DMS114 treated with DMSO at 0.1 percent for 48 hours (cell line): Measurements from ENCODE around the gene KRT34.
"Not testable (repeated sequence)": the region's sequence is repeated elsewhere in the genome, so short reads cannot be mapped to it uniquely, and the experiment has no call there.

Experiments used
- DNase-seq: peaks from one replicate; lab custom pipeline; 2025; ENCODE audit not compliant: unreplicated experiment; lab: John Stamatoyannopoulos, UW

Gene KRT34

DNA sequence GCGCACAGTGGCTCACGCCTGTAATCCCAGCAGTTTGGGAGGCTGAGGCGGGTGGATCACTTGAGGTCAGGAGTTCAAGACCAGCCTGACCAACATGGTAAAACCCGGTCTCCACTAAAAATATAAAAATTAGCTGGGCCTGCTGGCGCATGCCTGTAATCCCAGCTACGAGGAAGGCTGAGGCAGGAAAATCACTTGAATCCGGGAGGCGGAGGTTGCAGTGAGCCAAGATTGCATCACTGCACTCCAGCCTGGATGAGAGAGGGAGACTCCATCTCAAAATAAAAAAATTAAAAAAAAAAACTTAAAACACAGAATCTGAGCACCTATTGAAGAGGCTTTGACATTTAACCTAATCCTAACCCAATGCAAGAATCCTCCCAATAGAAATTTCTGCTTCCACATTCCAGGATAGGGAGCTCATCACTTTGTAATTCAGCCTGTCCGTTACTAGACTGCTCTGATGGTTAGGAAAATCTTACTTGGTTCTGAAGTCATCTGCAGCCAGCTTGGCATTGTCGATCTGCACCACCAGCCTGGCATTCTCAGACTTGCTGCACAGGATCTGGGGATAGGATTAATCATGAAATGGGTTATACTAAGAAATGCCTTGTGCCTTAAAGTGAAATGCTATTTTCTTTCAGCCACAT is 14.6 kb downstream of the KRT34 start:
- no peak for DNase-seq

DNA sequence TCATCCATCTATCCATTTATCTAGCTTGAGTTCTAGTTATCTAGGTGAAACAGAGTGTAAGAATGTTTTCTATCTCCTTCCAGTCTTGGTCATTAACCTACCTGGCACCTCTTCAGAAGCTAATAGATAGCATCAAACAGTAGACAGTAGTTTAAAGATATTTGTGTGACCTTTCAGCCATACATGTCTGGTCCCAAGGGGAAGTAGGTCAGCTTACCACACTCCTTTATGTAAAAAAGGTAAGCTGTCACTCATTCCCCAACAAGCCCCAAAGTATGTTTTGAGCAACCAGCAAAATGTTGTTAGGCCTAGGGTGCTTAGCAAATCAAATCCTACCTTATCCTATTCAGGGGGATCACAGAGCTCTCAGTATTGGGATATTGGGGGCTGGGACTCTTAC is 16.0 kb downstream of the KRT34 start:
- DNase-seq = no peak

DNA sequence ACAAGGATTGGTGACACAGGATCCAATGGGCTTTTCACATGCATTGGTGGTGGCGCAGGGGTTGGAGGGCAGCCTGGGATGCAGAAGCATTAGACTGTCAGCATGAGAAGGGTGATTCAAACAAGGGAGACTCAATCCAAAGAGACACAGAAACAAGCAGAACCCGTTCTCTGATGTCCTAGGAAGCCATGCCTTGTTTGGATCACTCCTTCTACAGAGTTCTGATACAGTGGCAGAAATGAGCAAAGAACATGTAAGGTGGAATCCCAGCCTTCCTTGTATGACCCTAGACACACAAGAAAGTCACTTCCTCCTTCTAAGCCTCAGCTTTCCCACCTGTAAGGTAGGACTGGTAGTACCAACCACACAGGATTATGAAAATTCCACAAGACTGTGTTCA is 18.2 kb downstream of the KRT34 start:
- no peak for DNase-seq

DNA sequence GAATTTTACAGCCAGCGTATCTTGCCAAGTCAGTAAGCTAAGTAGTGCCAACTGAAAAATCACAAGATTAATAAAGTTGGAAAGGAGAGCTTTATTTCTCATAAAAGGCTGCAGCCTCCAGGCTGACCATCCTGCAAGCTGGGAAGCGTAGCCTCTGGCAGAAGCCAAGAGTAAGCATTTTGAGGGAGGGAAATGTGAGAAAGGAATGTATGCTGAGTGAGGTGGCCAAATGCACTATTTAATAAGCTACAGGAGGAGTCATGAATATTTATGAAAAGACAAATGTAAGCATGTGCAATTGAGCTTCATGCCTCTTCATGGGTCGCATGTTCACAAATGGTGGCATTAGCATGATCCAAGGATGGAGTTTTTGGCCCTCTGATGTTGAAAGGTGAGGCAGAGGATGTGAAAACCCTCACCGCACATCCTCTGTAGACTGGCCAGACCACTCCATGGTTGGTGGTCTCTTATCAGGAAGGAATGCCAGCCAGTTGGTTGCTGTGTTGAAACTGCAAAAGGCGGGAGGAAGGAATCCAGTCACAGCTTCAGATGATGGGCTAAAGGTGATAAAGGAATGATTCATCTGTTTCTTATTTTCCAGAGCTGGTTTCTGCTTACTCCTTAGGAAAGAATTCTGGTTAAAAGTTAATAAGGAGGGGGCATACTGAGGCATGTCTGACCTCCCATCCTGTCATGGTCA is 21.7 kb downstream of the KRT34 start:
- DNase-seq = no peak

DNA sequence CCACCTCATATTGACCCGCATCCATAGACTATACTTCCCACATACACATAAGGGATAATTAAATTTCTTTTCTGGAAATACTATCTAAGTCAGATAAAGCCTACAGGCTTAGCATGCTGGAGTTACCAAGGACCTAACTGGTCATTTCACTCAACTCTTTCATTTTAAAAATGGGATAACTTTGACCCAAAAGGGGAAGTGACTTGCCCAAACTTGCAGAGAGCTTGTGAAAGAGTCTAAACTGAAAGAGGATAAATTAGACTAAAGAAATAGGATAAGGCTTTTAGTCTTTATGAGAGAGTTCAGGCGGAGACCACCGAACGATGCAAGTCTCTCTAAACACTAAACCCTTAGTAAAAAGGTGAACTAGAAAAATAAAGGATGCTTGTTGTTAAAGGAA is 27.6 kb downstream of the KRT34 start:
- DNase-seq = no peak

DNA sequence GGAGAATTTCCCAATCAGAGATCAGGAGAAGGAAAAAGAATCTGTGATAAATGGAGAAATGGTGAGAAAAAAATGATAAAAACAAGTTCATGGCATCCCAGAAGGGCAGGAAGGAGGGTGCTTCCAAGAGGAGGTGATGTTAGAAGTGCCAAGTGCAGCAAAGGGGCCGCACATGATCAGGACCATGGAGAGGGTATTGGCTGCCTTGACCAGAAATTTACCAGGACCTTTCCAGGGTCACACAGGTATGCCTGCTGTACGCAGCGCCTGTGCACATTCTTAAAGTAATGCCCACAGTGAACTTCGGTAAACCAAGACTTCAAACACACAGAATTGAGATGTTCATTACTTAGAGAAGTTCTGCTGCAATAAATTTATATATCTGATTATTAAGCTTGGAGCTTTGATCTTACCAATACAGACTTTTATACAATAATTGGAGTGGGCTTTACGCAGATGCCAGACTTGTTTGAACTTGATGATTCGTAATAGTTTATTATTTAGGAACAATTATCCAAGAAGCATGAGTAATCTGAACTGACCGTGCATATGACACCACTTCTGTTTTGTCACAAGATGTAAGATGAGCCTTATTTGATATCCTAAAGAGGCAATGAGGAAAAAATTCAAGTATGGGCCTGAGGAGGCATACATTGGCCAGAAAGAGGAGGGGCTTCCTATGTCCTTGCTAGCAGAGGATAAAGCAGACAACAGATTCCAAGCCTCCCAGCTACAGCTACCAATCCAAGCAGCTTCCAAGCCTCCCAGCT is 29.3 kb downstream of the KRT34 start:
- no peak for DNase-seq

DNA sequence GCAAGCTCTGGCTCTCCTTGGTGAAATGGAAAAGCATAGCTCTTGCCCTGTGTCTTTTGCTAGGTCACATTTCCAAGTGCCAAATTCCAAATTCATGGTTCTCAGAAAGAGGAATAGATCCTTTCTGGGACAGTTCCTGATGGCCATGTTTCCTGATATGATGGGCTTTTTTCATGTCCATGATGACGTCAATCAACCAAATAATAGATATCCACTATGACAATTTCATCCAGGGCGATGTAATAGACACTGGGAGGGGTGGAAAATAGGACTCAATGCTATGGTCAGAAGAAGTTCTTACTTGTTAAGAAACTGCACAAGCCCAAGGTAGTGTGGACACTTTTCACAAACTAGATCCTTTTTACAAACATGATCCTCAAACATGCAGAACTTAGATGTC is 30.9 kb downstream of the KRT34 start:
- DNase-seq = no peak

DNA sequence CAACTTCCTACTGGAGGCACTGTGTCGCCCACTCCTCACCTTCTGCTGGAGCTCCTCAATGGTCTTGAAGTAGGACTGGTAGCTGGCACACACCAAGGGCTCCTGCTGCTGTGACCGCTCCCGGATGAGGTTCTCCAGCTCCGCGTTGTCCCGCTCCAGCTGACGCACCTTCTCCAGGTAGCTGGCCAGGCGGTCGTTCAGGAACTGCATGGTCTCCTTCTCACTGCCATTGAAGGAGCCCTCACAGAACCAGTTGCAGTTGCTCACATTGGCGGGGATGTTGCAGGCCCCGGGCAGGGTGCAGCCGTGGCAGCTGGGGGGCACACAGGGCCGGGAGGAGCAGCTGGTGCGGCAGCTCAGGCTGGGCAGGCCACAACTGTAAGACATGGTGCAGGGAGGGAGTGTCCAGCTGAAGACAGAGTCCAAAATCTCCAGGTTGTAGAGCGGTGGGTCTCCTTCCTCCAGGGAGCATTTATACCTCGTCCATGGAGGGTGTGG is 31.7 kb downstream of the KRT34 start, which contains the start of gene KRT33A:
Gene KRT33A, minus strand, starts transcription at position 448 of the 498 bp plus-strand sequence. Its CDS starts 61 bp downstream, at position 387.
- not testable (repeated sequence) for DNase-seq

DNA sequence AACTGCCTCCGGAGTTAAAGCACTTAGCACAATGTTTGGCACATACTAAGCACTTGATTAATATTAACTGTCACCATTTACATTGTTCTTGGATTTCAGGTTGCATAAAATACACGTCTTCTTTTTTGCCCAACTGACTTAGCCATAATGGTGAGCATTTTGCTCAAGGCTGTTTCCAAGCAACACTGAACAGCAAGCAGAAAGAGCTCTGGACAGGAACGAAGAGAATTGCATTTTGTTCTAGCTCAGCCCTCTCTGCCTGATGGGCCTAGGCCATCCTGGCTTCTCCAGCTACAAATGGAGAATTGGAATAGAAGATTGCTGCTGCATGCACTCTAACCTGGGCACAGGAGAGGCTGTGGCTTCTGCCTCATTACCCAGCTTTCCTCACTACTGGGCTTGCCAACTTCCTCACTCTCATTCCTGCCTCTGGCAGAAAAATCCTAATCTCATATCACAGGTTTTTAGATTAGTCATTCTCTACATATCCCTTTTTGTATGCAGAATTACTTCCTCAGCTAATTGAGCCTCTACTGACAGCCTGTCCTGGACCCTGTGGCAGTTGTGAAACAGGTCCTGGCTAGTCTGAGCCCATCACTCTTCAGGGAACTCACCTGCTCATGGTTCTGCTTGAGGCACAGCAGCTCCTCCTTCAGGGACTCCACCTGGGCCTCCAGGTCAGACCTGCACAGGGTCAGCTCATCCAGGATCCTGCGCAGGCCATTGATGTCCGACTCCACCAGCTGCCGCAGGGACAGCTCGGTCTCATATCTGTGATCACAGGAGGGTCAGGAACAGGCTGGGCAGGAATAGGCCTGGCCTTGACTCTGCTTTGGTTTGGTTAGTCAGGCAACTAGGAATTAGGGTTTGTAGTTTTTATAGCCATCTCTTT is 34.0 kb downstream of the KRT34 start:
- no peak for DNase-seq

DNA sequence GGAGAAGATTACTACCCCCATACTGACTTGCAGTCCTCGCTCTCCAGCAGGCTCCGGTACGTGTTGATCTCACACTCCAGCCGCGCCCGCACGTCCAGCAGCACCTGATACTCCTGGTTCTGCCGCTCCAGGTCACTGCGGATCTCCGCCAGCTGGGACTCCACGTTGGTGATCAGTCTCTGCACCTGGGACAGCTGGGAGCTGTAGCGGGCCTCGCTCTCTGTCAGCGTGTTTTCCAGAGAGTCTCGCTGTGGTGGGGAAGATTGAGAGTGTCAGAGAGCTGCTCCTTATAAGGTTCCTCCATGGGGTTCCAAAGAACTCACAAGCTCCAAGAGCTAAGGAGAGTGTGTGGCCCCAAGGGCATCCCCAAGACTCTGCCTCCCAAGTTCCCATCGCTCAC is 35.7 kb downstream of the KRT34 start:
- DNase-seq = not testable (repeated sequence)

DNA sequence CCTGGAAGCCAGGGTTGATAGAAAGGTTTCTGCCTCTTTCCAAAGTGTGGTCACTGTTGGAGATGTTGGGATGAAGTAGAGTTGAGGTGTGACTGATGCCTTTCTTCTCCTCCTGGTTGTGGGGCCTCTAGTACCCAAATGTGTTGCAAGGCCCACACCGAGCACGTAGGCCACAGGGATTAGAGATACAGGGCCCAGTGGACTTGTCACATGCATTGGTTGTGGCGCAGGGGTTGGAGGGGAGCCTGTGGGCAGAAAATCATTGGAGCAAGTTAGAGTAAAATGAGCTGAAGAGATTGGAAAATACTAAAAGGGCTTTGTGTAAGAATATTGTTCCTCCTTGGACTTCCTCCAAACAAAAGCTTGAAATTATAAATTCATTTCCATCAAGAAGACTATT is 36.1 kb downstream of the KRT34 start:
- no peak for DNase-seq

DNA sequence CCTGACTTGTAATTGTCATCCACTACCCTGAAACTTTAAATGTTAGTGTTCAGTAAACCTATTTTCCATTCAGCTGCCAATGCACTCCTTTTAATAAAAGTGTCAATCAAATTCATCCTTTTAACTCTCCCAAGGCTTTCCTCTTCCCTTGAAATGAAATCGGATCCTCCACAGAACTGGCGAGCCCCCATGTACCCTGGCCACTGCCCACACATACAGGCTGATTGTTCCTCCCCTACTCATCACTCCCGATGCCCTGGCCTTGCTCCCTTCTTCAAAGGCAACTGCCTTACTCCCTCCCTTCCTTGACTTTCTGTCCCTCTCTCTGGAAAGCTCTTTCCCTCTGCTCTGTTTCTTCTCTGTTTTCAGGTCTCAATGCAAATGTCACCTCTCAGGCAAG is 39.1 kb downstream of the KRT34 start:
- no peak for DNase-seq

DNA sequence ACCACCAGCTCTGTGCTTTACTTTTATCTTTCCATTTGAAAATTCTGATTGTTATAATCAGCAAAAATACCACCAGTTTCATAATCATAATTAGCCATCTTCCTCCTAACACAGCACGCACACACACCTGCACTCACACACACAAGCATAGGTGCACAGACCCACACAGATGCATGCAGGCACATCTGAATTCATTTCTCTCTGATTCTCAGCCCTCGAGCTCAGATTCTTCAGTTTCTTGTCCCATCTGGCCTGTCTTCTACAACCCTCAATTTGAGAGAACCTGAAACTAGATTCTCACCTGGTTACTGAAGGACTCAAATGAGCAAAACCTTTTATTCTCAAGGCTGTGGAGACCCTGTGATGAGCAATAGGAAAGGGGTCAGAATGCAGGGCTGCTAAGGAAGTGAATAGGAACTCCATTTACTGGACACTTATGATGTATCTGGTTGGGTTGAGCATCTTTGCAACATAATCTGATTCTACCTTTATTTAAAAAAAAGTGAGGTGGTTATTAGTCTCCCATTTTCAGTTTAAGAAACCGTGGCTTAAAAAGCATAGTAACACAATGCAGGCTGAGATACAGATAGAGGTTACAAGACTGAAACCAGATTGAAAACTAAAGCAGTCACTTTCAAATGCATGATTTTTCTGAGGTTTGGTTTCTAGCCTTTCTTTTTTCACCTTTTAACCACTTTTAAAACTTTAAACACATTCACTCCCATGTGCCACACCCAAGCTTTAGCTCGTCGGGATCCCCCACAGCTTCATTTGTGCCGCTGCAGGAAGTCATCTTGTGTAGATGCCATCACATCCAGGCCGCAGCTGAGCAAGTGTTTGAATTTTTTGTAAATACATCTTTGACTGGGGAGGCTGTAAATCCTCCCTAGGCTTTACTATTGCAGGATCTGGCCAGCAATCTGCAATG is 40.9 kb downstream of the KRT34 start:
- no peak for DNase-seq

DNA sequence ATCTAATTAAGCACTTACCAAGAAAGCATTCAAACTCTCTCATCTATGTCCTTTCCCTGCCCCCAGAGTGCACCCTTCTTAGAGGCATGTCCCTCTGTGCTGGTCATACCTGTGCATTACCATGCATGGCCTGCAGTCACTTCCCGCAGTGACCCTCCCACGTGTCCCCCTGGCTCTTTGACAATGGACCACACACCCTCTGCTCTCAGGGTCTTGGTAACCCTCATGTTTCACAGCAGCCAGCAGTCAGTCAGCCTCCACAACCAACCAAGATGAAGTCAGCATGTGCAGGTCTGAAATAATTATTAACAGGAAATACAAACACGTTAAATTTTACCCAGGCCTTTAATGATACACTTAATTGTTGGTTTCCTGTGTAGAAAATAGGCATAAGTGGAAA is 41.6 kb downstream of the KRT34 start:
- no peak for DNase-seq

DNA sequence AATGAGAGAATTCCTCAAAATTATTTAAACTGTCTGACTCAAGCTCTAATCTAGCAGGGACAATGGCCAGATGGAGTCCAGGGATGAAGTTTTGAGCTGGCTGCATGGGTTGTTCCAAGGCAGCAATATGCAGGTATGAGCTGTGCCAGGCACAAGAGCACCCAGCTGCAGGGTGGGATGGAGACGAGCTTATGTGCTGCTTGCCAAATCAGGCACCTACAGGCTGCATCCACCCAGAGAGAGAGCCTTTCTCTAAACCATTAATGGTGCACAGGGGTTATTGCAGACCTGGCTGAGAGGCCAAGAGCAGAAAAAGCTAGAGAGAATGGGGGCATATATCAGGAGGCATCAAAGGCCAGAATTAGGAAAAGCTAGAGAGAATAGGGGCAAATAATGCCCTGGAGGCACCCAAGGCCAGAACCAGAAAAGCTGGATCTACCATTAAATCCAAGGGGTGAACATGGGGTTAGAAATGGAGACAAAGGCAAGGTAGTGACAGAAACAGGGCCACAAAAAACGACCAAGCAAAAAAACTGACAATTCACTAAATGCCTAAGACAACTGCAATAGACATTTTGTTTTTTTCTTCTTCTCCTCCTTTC is 42.4 kb downstream of the KRT34 start:
- DNase-seq = no peak

DNA sequence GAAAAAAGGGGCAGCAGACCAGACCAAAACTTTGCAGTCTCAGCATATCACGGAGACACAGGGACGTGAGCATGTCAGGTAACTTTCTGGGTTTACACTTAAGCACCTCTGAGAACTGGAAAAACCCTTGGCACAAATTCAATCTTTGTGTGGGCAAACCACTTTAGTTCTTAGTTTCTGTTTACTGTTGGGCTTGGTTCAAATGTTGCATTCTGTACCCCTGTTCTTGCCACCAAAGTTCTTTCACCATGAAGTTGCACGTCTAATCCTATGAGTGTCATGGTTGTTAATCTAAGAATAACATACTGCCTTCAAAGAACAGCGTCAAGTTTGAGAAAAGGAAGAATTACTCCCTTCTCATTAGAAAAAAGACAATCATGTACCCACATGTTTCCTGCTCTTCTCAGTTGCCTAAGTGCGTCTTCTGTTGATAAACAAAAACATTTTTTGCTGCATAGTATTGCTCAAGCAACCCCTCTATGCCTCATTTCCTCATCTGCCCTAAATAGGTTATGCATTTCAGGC is 43.1 kb downstream of the KRT34 start:
- DNase-seq = no peak

DNA sequence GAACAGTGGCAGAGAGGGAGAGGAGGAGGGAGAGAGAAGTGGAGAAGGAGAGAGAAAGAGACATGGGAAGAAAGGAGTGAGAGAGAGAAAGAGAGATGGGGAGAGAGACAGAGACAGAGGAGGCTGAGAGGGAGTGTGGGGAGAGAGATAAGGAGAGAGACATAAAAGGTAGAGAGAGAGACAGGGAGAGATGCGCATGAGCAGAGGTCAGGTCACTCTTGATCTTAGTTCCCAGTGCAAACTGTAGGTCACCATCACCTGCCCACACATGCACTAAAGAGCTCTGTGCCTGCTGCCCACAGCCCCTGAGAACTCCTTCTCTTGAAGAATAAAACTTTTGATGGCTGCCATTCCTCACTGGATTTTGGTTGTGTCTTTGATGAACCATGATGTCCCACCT is 46.4 kb downstream of the KRT34 start:
- no peak for DNase-seq

DNA sequence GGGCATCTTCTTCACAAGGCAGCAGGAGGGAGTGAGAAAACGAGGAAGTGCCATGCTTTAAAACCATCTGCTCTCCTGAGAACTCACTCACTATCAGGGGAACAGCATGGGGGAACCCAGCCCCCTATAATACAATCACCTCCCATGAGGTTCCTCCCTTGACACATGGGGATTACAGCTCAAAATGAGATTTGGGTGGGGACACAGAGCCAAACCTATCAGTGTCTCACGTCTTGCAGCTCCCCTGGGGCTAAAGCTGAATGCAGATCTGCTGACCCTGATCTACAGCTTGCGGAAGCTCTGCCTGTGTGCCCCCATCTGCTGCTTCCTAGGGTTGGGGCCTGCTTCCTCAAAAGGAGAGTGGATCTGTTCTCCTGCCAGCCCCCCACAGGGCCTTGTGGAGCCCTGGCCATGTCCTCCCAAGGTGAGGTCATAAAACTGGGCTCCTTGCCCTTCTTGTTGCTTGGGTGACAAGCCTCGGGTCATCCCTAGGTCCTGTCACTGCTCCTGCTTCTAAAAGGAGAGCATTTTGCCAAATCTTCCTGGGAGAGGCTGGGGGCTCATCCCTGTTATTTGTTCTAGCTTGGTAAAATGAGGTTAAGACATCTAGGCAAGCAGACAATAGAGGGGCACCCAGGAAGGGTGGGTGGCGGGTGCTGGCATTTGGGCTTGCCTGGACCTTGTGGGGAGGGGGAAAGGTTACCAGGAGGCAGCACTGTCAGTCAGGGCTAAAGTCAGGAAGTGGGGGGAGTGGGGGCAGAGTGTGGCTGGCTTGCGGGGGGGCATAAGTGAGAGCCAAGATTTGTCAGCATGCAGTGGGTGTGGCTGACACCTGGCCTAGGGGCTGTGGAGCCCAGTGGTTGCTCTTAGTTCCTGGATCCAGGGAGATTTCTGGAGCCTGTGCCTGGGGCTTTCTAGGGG is 47.5 kb downstream of the KRT34 start:
- no peak for DNase-seq
